Measurements from ENCODE around the gene CFAP65.

Gene CFAP65

GRCh38 chr2:218990052-218990451 lies 51.3 kb downstream of the CFAP65 start:
- DNase-seq (ENCODE audit: low spot score): no peak

- DNase-seq (ENCODE audit: low spot score): no peak
Observed at GRCh38 chr2:218988650-218989049, 52.7 kb downstream of the CFAP65 start.

GRCh38 chr2:218988164-218988563 lies 53.2 kb downstream of the CFAP65 start:
- DNase-seq (ENCODE audit: low spot score): no peak

- DNase-seq (ENCODE audit: low spot score): no peak
Observed at GRCh38 chr2:218986148-218986761, 55.1 kb downstream of the CFAP65 start.

- no peak for DNase-seq (ENCODE audit: low spot score)
Observed at GRCh38 chr2:218985325-218986091, 55.8 kb downstream of the CFAP65 start.

- no peak for DNase-seq (ENCODE audit: low spot score)
Observed at GRCh38 chr2:218985021-218985324, 56.3 kb downstream of the CFAP65 start, which contains the start of gene FEV. FEV (minus strand) TSS chr2:218985184; CDS start chr2:218985075, 109 bp downstream.

- DNase-seq (ENCODE audit: low spot score): no peak
Observed at GRCh38 chr2:218984239-218985020, 56.9 kb downstream of the CFAP65 start.

GRCh38 chr2:218983934-218984238 lies 57.4 kb downstream of the CFAP65 start:
- no peak for DNase-seq (ENCODE audit: low spot score)

- no peak for DNase-seq (ENCODE audit: low spot score)
Observed at GRCh38 chr2:218983263-218983933, 57.9 kb downstream of the CFAP65 start.

- DNase-seq (ENCODE audit: low spot score): no peak
Observed at GRCh38 chr2:218982586-218983262, 58.6 kb downstream of the CFAP65 start.

- no peak for DNase-seq (ENCODE audit: low spot score)
Observed at GRCh38 chr2:218981881-218982585, 59.3 kb downstream of the CFAP65 start.

GRCh38 chr2:218981390-218981880 lies 59.9 kb downstream of the CFAP65 start:
- DNase-seq (ENCODE audit: low spot score): no peak

GRCh38 chr2:218980735-218981389 lies 60.5 kb downstream of the CFAP65 start:
- DNase-seq (ENCODE audit: low spot score): no peak

GRCh38 chr2:218979846-218980734 lies 61.2 kb downstream of the CFAP65 start:
- peak; percentile 74 for DNase-seq (ENCODE audit: low spot score)

- no peak for DNase-seq (ENCODE audit: low spot score)
Observed at GRCh38 chr2:218975060-218975777, 66.1 kb downstream of the CFAP65 start.

- DNase-seq (ENCODE audit: low spot score): no peak
Observed at GRCh38 chr2:218970894-218971293, 70.4 kb downstream of the CFAP65 start.

GRCh38 chr2:218964041-218964771 lies 77.1 kb downstream of the CFAP65 start:
- no peak for DNase-seq (ENCODE audit: low spot score)

- DNase-seq (ENCODE audit: low spot score): no peak
Observed at GRCh38 chr2:218963601-218964000, 77.7 kb downstream of the CFAP65 start.
